Measurements from ENCODE around the gene RND1. TPM values are rescaled to one million over a fixed set of nuclear protein-coding genes. Genes with fewer than 3 reads are reported as not detected.
A peak's percentile ranks its signal among the peaks of the same experiment; 100 is the strongest.

RND1 gene
- total and polyA plus RNA-seq, 2 experiments from 2014 or later: 9.3 to 10.4 TPM

- TF ChIP-seq CREB1 (CRISPR knock-in tag; IDR thresholded peaks at IDR 0.05; ENCODE audit: low read depth) (no peak), CTCF (conservative IDR thresholded peaks at IDR 0.05; ENCODE audit: low read depth in 2 of 2) (no peak), EZH2phosphoT487 (IDR thresholded peaks at IDR 0.05; ENCODE audit: unreplicated experiment) (no peak), STAT1 (IDR thresholded peaks at IDR 0.05; ENCODE audit: unreplicated experiment) (no peak), NANOG (IDR thresholded peaks at IDR 0.05; ENCODE audit: borderline replicate concordance) (no peak), JUNB (IDR thresholded peaks at IDR 0.05; ENCODE audit: unreplicated experiment) (no peak)
These were observed 28.6 kb upstream of the RND1 start (continued) for GRCh38 chr12:48894271-48894670.

GRCh38 chr12:48890657-48891418 is 25.2 kb upstream of the RND1 start:
- DNase-seq (ENCODE audit: low spot score) (peak; percentile 93), ATAC-seq (peak; percentile 98)
- H3K9me2 ChIP-seq (ENCODE audit: insufficient read depth): no peaks in the 10 kb centered on the region
- peak overlapping the region; percentile 30; the same call in 1 of the 2 replicates for H2AFZ ChIP-seq
- H3K36me3 ChIP-seq (ENCODE audit: insufficient read depth): no peaks in the 10 kb centered on the region
- peaks cover 4% of the 10 kb centered on the region; the same call in 1 of the 2 replicates for H3K4me1 ChIP-seq (ENCODE audit: insufficient read depth)
- no peak overlapping the region for H3K27ac ChIP-seq (ENCODE audit: low read depth)
- H4K20me1 ChIP-seq (replicated peaks; ENCODE audit: insufficient read depth): no peaks in the 10 kb centered on the region
- Mint-ChIP-seq H3K4me1 (peaks cover 8% of the 10 kb centered on the region; the same call in 2 of the 3 replicates), H3K27ac (no peak overlapping the region), H3K4me3 (peak overlapping the region; percentile 72), H3K36me3 (ENCODE audit: low read depth) (no peaks in the 10 kb centered on the region), H3K9me3 (no peaks in the 10 kb centered on the region), H3K27me3 (ENCODE audit: insufficient read depth, low read depth, poor library complexity) (peaks cover 20% of the 10 kb centered on the region)
- no peaks in the 10 kb centered on the region for H3K79me2 ChIP-seq (replicated peaks; ENCODE audit: insufficient read depth)
- H3F3A ChIP-seq (replicated peaks; ENCODE audit: low read depth): no peaks in the 10 kb centered on the region; the same call in 1 of the 2 replicates
- peak overlapping the region; percentile 72 for H3K4me2 ChIP-seq
- H3K27me3 ChIP-seq (ENCODE audit: insufficient read depth): peaks cover 9% of the 10 kb centered on the region
- peak overlapping the region; percentile 58 for H3K4me3 ChIP-seq
- TF ChIP-seq ZNF462 (CRISPR knock-in tag; IDR thresholded peaks at IDR 0.05): no peak
- TF ChIP-seq ETS1 (IDR thresholded peaks at IDR 0.05): no peak; the same call in 1 of the 2 replicates
- TF ChIP-seq EZH2phosphoT487 (IDR thresholded peaks at IDR 0.05; ENCODE audit: unreplicated experiment): no peak
- TF ChIP-seq CREB1 (CRISPR knock-in tag; IDR thresholded peaks at IDR 0.05; ENCODE audit: low read depth): 0 out of 2 replicates have a peak, but pooled peaks have one; percentile 20
- no peak for TF ChIP-seq JUNB (IDR thresholded peaks at IDR 0.05; ENCODE audit: unreplicated experiment)
- peak; percentile 93 to 96 for TF ChIP-seq CTCF (conservative IDR thresholded peaks at IDR 0.05; ENCODE audit: low read depth in 2 of 2)
